ENCODE results near the gene NXPH1.

The NXPH1 gene

DNA sequence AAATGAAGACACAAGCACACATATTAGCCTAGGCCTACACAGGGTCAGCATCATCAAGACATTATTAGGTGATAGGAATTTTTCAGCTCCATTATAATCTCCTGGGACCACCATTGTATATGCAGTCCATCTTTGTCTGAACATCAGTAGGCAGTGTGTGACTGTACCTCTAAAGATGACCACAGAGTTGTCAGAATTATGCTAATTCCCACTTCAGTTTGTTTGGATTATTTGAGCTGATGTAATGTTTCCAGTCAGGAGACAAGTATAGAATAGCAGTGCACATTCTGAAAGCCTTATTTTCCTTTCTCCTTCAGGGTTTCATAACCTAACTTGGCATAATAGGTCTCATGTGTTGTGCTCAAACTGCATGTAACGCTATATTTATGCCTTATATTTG, 306.4 kb downstream of the NXPH1 start:
- DNase-seq, result peak; percentile 31

- peak; percentile 23 for DNase-seq
Observed at GRCh38 chr7:8742837-8743236, 309.4 kb downstream of the NXPH1 start.

GRCh38 chr7:8747338-8747737, 313.9 kb downstream of the NXPH1 start:
- DNase-seq, result no peak

DNA sequence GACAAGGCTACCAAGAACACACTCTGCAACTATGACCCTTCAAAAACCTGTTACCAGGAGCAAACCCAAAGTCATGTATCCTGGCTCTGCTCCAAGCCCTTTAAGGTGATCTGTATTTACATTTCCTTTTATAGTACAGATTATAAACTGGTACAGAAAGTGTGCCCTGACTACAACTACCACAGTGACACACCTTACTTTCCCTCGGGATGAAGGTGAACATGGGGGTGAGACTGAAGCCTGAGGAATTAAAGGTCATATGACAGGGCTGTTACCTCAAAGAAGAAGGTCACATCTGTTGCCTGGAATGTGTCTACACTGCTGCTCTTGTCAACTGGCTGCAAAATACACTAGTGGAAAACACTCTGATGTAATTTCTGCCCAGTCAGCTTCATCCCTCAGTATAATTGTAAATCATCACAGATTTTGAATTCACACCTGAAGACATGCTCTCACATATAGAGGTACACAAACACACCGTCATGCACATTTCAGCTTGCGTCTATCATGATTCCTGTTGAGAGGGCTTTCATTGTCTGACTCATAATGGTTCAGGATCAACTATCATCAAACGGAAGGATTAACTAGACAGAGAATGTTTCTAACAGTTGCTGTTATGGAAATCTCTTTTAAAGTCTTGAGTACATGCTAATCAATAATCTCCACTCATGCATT, 318.3 kb downstream of the NXPH1 start:
- peak; percentile 73 for DNase-seq

DNA sequence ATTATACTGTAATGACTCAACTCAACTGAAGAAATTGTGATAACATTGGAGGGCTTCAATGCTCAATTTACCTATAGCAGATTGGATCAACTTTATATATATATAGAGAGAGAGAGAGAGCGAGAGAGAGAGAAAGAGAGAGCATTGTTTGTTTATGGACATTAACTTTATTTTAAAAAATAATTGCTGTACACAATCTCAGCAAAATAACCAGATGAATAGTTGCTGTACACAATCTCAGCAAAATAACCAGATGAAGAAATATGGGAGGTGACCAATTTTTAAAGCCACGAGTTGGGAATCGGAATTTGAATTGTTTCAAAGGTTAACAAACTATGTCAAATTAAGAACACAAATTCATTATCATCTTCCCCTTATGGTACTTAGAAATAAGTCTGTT, 319.9 kb downstream of the NXPH1 start:
- no peak for DNase-seq

- DNase-seq, result no peak
Observed at GRCh38 chr7:8761731-8762130, 328.3 kb downstream of the NXPH1 start.

DNA sequence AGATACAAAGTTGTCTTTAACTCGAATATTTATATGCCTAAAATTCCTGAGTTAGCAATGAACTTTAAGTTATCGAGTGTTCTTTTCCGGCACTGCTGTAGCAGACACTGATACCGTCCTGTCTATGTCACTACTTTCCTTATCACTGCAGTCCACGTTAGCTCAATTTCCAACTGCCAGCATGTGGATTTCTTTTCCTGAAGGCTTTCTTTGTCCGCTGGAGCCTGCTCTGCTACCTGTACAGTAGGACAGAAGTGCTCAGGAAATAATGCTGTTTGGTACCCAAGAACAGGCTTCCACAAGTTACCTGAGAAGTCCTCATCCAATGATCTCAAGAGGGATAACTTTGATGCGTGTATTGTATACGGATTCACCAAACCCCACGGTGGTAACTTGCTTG, 329.4 kb downstream of the NXPH1 start:
- no peak for DNase-seq

DNA sequence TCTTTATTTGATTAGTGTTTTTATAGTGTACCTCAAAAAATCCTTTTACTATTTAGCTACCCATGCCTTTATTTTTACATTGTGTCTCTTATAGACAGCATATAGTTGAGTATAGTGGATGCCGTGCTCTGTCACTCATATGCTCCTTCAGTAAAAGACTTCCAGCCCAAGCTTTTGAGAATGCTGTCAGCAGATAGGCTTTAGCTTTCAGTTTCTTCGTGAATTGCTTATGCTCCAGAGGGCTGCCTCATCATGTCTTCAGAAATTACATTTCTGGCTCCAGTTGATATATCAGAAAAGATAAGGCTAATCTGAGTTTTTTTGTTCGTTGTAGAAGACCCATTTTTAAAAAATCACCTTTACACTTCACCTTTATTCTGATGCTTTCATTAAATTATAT, 332.0 kb downstream of the NXPH1 start:
- no peak for DNase-seq

- peak; percentile 35 for DNase-seq
Observed at GRCh38 chr7:8773518-8773917, 340.1 kb downstream of the NXPH1 start.

- no peak for DNase-seq
Observed at GRCh38 chr7:8778459-8778858, 345.1 kb downstream of the NXPH1 start.

DNA sequence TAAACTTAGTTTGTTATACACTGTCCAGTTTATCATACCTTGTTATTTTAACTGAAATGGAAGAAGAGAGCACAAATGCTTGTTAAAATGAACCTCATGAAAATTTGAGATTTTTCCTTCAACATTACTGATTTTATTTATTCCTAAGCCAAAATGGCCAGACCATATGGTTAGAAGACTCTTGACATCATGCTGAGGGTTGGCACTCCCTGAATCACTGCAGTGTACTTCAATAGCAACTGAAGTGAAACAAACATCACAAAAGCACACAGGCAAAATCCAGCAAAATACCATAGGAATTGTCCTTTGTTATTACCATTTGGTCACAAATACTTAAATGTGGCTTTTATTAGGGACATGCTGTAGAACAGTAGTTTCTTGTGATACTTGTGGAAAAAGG, 347.8 kb downstream of the NXPH1 start:
- DNase-seq, result peak; percentile 20

GRCh38 chr7:8783229-8783628, 349.8 kb downstream of the NXPH1 start:
- DNase-seq, result no peak

DNA sequence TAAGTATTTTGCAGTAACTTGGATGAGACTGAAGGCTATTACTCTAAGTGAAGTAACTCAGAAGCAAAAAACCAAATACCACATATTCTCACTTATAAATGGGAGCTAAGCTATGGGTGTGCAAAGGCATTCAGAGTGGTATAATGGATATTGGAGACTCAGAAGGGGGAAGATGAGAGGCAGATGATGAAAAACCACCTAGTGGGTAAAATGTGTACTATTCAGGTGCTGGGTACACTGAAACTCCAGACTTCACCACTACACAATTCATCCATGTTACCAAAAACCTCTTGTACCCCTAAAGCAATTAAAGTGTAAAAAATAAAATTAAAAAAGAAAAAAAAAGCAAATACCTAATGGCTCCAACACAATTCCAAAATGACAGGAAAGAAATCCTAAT, 351.7 kb downstream of the NXPH1 start:
- DNase-seq, result peak; percentile 17

- no peak for DNase-seq
Observed at GRCh38 chr7:8800986-8801385, 367.6 kb downstream of the NXPH1 start.

All from DMS53 (cell line).